Loucy (cell line): Measurements from ENCODE around the gene KRTAP13-4.

Experiments used
- H2AFZ ChIP-seq: fragments of 200-600 bp; sonication (generic); 2 replicates; pipeline ENCODE4 v1.6.0; 2016; ENCODE audit warnings: antibody characterized with exemption, mild to moderate bottlenecking, low read length, moderate library complexity
- H3F3A ChIP-seq: fragments of 200-600 bp; 2 replicates; pipeline ENCODE4 v1.6.0; 2016; ENCODE audit warnings: antibody characterized with exemption, low read depth, mild to moderate bottlenecking
- H3K27me3 ChIP-seq: fragments of 200-600 bp; sonication (generic); 2 replicates; pipeline ENCODE4 v1.6.1; 2014; ENCODE audit warnings: low read length, mild to moderate bottlenecking; ENCODE audit not compliant: insufficient read depth, poor library complexity, severe bottlenecking
- H3K36me3 ChIP-seq: fragments of 200-600 bp; sonication (generic); 2 replicates; pipeline ENCODE4 v1.6.1; 2016; ENCODE audit warnings: low read length; ENCODE audit not compliant: insufficient read depth
- H3K4me1 ChIP-seq: fragments of 200-600 bp; sonication (generic); 2 replicates; pipeline ENCODE4 v1.5.1; 2014; ENCODE audit warnings: low read length, mild to moderate bottlenecking; ENCODE audit not compliant: insufficient read depth, poor library complexity, severe bottlenecking
- H3K4me2 ChIP-seq: fragments of 200-600 bp; sonication (generic); 2 replicates; pipeline ENCODE4 v1.6.0; 2014; ENCODE audit warnings: antibody characterized with exemption, low read length, low read depth, mild to moderate bottlenecking; ENCODE audit not compliant: poor library complexity, severe bottlenecking
- H3K4me3 ChIP-seq: fragments of 200-600 bp; sonication (generic); 2 replicates; pipeline ENCODE4 v1.5.1; 2014; ENCODE audit warnings: low read length, mild to moderate bottlenecking, mixed read lengths; ENCODE audit not compliant: poor library complexity, severe bottlenecking
- H3K79me2 ChIP-seq: fragments of 200-600 bp; sonication (generic); 2 replicates; pipeline ENCODE4 v1.6.1; 2014; ENCODE audit warnings: low read length; ENCODE audit not compliant: insufficient read depth
- H3K9ac ChIP-seq: fragments of 200-600 bp; sonication (generic); 2 replicates; pipeline ENCODE4 v1.6.0; 2014; ENCODE audit warnings: mild to moderate bottlenecking, low read depth, low read length, moderate library complexity; ENCODE audit not compliant: poor library complexity, severe bottlenecking
- H3K9me2 ChIP-seq: fragments of 200-600 bp; sonication (generic); replicated peaks from 2 replicates; pipeline ENCODE4 v1.6.1; 2016; ENCODE audit warnings: low read depth, low read length, mixed read lengths
- H3K9me3 ChIP-seq: fragments of 200-600 bp; sonication (generic); 2 replicates; pipeline ENCODE4 v1.6.1; 2014; ENCODE audit warnings: mild to moderate bottlenecking, antibody characterized with exemption, low read length, low read depth; ENCODE audit not compliant: insufficient read depth
- H4K20me1 ChIP-seq: fragments of 200-600 bp; sonication (generic); 2 replicates; pipeline ENCODE4 v1.6.0; 2014; ENCODE audit warnings: antibody characterized with exemption, low read length, mild to moderate bottlenecking; ENCODE audit not compliant: insufficient read depth, poor library complexity, severe bottlenecking
- CTCF ChIP-seq: fragments of 200-600 bp; sonication (generic); conservative IDR thresholded peaks from 2 replicates; pipeline ENCODE4 v1.5.1; 2014; ENCODE audit warnings: mild to moderate bottlenecking, antibody characterized with exemption, low read length
- EZH2phosphoT487 ChIP-seq: fragments of 200-600 bp; IDR thresholded peaks from 2 replicates; pipeline ENCODE4 v1.6.1; 2018; ENCODE audit warnings: antibody characterized with exemption, mild to moderate bottlenecking, moderate library complexity, borderline replicate concordance

The KRTAP13-4 gene

GRCh38 chr21:30463713-30464112 lies 33.7 kb downstream of the KRTAP13-4 start:
- no peak overlapping the region for H3K4me2 ChIP-seq

GRCh38 chr21:30468900-30469714 lies 39.1 kb downstream of the KRTAP13-4 start:
- Histone ChIP-seq H3F3A (no peaks in the 10 kb centered on the region), H3K4me1 (no peaks in the 10 kb centered on the region), H3K4me3 (no peak overlapping the region), H3K79me2 (no peaks in the 10 kb centered on the region), H3K9me3 (no peaks in the 10 kb centered on the region), H3K27me3 (no peaks in the 10 kb centered on the region), H4K20me1 (no peaks in the 10 kb centered on the region), H2AFZ (no peak overlapping the region), H3K9me2 (no peaks in the 10 kb centered on the region), H3K36me3 (no peaks in the 10 kb centered on the region), H3K9ac (no peak overlapping the region), H3K4me2 (no peak overlapping the region)
- no peak for TF ChIP-seq CTCF

More at GRCh38 chr21:30463713-30464112, 33.7 kb downstream of the KRTAP13-4 start:
- Histone ChIP-seq H3K79me2 (no peaks in the 10 kb centered on the region), H3F3A (no peaks in the 10 kb centered on the region), H3K27me3 (no peaks in the 10 kb centered on the region), H3K9me2 (no peaks in the 10 kb centered on the region), H3K9ac (no peak overlapping the region), H4K20me1 (no peaks in the 10 kb centered on the region), H3K4me3 (no peak overlapping the region), H3K4me1 (no peaks in the 10 kb centered on the region), H3K36me3 (no peaks in the 10 kb centered on the region), H2AFZ (no peak overlapping the region), H3K9me3 (no peaks in the 10 kb centered on the region)
- TF ChIP-seq CTCF, result peak; percentile 65
- TF ChIP-seq EZH2phosphoT487, result no peak

GRCh38 chr21:30478004-30478403 lies 48.0 kb downstream of the KRTAP13-4 start:
- Histone ChIP-seq H3K36me3 (no peaks in the 10 kb centered on the region), H3K27me3 (no peaks in the 10 kb centered on the region), H3K9me2 (no peaks in the 10 kb centered on the region), H3K4me2 (no peak overlapping the region), H3K4me1 (no peaks in the 10 kb centered on the region), H4K20me1 (no peaks in the 10 kb centered on the region), H3F3A (no peaks in the 10 kb centered on the region), H3K9me3 (no peaks in the 10 kb centered on the region), H3K4me3 (no peak overlapping the region), H3K79me2 (no peaks in the 10 kb centered on the region), H3K9ac (no peak overlapping the region), H2AFZ (no peak overlapping the region)
- no peak for TF ChIP-seq CTCF
- no peak for TF ChIP-seq EZH2phosphoT487
